NCI-H526 (cell line): ENCODE results near the gene PRRC1.
"Not testable (repeated sequence)": the region's sequence is repeated elsewhere in the genome, so short reads cannot be mapped to it uniquely, and the experiment has no call there.

ENCODE experiments used
- DNase-seq, 2 experiments: peaks; one replicate each; lab custom pipeline; 2025; lab: John Stamatoyannopoulos, UW

PRRC1 gene

GRCh38 chr5:127517480-127518318, at the start of gene PRRC1:
TSS of gene PRRC1 (plus strand) at chr5:127517640. CDS start at chr5:127523480, 5,840 bp downstream.
- peak; percentile 47 to 87 for DNase-seq

GRCh38 chr5:127471211-127471610, 46.2 kb upstream of the PRRC1 start:
- DNase-seq: no peak

- DNase-seq: no peak
Measured at GRCh38 chr5:127472700-127473099, 44.7 kb upstream of the PRRC1 start.

- DNase-seq: no peak
Measured at GRCh38 chr5:127486471-127486870, 31.0 kb upstream of the PRRC1 start.

- peak; percentile 22 to 46 for DNase-seq
Measured at GRCh38 chr5:127492854-127493738, 24.3 kb upstream of the PRRC1 start.

GRCh38 chr5:127498548-127498947, 18.9 kb upstream of the PRRC1 start:
- peak in 1 of 2 experiments; percentile 30 for DNase-seq

GRCh38 chr5:127505905-127506304, 11.5 kb upstream of the PRRC1 start:
- no peak for DNase-seq

- DNase-seq: no peak
Measured at GRCh38 chr5:127506616-127507015, 10.8 kb upstream of the PRRC1 start.

GRCh38 chr5:127508644-127509373, 8.6 kb upstream of the PRRC1 start:
- DNase-seq: no peak

GRCh38 chr5:127513408-127513970, 4.0 kb upstream of the PRRC1 start:
- DNase-seq: no peak

GRCh38 chr5:127514816-127515215, 2.6 kb upstream of the PRRC1 start:
- no peak for DNase-seq

- DNase-seq: no peak
Measured at GRCh38 chr5:127515693-127516440, 1.6 kb upstream of the PRRC1 start.

GRCh38 chr5:127517110-127517479, 345 bp upstream of the PRRC1 start:
- no peak for DNase-seq

GRCh38 chr5:127518319-127518621, 830 bp downstream of the PRRC1 start:
- DNase-seq: no peak

GRCh38 chr5:127519527-127519926, 2.1 kb downstream of the PRRC1 start:
- DNase-seq: no peak

GRCh38 chr5:127521138-127521770, 3.8 kb downstream of the PRRC1 start:
- DNase-seq: no peak

- DNase-seq: no peak
Measured at GRCh38 chr5:127525181-127525580, 7.7 kb downstream of the PRRC1 start.

- no peak for DNase-seq
Measured at GRCh38 chr5:127529904-127530682, 12.7 kb downstream of the PRRC1 start.

- DNase-seq: peak in 1 of 2 experiments; percentile 2
Measured at GRCh38 chr5:127536687-127537086, 19.2 kb downstream of the PRRC1 start.

- not testable (repeated sequence) for DNase-seq
Measured at GRCh38 chr5:127540553-127540952, 23.1 kb downstream of the PRRC1 start.
